SK-N-SH treated with all-trans-retinoic acid at 6 μM for 48 hours (cell line): Measurements from ENCODE around the gene CAMSAP3.

Experiments used
- BACH2 ChIP-seq: fragments of 250-450 bp; sonication (Bioruptor Pico); IDR thresholded peaks from 2 replicates; pipeline ENCODE4 v1.9.0; 2021; ENCODE audit warnings: mild to moderate bottlenecking, borderline replicate concordance
- CSDC2 ChIP-seq: fragments of 250-450 bp; sonication (Bioruptor Pico); IDR thresholded peaks from 2 replicates; pipeline ENCODE4 v1.5.0; 2020; ENCODE audit warnings: mild to moderate bottlenecking, moderate library complexity
- ESRRG ChIP-seq: fragments of 250-450 bp; sonication (Bioruptor Pico); IDR thresholded peaks from 2 replicates; pipeline ENCODE4 v1.6.1; 2021; ENCODE audit warnings: mild to moderate bottlenecking
- ZNF8 ChIP-seq: fragments of 450-650 bp; formaldehyde crosslinking; IDR thresholded peaks from 2 replicates; pipeline ENCODE4 v1.5.0; 2020; ENCODE audit warnings: mild to moderate bottlenecking, moderate library complexity
- TF ChIP-seq, protein P1 (sequence below): fragments of 250-450 bp; sonication (Bioruptor Pico); IDR thresholded peaks from 2 replicates; pipeline ENCODE4 v1.5.1; 2021; ENCODE audit warnings: mild to moderate bottlenecking, moderate library complexity

DNA sequence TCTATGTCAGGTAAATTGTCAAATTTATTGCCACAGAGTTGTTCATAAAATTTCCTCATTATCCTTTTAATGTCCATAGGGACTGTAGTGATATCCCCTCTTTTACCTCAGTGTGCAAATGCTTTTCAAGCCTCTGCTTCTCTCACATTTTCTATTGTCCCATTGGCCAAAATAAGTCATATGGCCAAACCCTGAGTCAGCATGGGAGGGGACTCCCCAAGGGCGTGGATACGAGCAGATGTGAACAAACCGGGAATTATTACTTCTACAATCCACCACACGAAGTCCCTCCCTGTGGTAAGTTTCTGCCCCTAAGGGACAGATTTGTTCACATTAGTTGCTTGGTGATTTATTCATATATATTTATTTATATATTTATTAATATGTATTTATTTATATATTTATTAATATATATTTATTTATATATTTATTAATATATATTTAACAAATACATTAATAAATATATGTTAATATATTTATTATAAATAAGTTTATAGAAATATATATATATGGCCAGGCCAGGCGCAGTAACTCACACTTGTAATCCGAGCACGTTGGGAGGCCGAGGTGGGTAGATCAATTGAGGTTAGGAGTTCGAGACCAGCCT lies 20.1 kb upstream of the CAMSAP3 start:
- TF ChIP-seq, protein P1, sequence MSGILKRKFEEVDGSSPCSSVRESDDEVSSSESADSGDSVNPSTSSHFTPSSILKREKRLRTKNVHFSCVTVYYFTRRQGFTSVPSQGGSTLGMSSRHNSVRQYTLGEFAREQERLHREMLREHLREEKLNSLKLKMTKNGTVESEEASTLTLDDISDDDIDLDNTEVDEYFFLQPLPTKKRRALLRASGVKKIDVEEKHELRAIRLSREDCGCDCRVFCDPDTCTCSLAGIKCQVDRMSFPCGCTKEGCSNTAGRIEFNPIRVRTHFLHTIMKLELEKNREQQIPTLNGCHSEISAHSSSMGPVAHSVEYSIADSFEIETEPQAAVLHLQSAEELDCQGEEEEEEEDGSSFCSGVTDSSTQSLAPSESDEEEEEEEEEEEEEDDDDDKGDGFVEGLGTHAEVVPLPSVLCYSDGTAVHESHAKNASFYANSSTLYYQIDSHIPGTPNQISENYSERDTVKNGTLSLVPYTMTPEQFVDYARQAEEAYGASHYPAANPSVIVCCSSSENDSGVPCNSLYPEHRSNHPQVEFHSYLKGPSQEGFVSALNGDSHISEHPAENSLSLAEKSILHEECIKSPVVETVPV (CRISPR knock-in tag): no peak
- TF ChIP-seq BACH2 (CRISPR knock-in tag) (no peak), ESRRG (CRISPR knock-in tag) (no peak), ZNF8 (CRISPR knock-in tag) (no peak), CSDC2 (no peak)
